K562 (cell line): ENCODE results near the gene MAB21L1. TPM values are rescaled to one million over a fixed set of nuclear protein-coding genes. Genes with fewer than 3 reads are reported as not detected.

ENCODE experiments used
- ATAC-seq: fragments of 200-7000 bp; cut with Tn5 transposase; 3 replicates; pipeline ENCODE4 v1.9.1; 2020; ENCODE audit warnings: moderate library complexity
- BruUV-seq: library from RNA; stranded (reverse); fragments of 400-500 nt; replicated peaks from 2 replicates; lab custom pipeline; 2021; lab: Mats Ljungman, UMichigan
- CTCF ChIA-PET: fragments of 300-600 bp; formaldehyde crosslinking; extraction: SDS; loops from one replicate; lab custom pipeline; 2021; ENCODE audit warnings: low intra/inter-chr PET ratio; lab: Yijun Ruan, JAX
- POLR2A ChIA-PET: fragments of 300-600, 350-650 bp; sonication (Branson Sonifier 250); formaldehyde crosslinking; extraction: SDS; loops from one replicate; lab custom pipeline; 2021; ENCODE audit warnings: antibody characterized with exemption, inconsistent platforms; lab: Yijun Ruan, JAX
- DNase-seq, 4 experiments: peaks; one replicate each; pipeline versions ENCODE4 v3.0.0 to v3.0.0-alpha.2; 2011 to 2018; ENCODE audit warnings: low spot score in 3 of 4, mixed read lengths in 3 of 4; ENCODE audit errors: extremely low read depth in 1 of 4
- FAIRE-seq: peaks from 2 replicates; lab custom pipeline; 2011; peaks lifted over from hg19 to GRCh38; lab: Jason Lieb, UNC
- H2AFZ ChIP-seq: 2 replicates; pipeline ENCODE4 v1.6.0; 2011; ENCODE audit warnings: low read depth, low read length, control low read depth, inconsistent platforms
- H3K27ac ChIP-seq: fragments of 200-600 bp; 3 replicates; pipeline ENCODE4 v1.8.0; 2011; ENCODE audit warnings: low read depth, mild to moderate bottlenecking, control low read depth, inconsistent platforms, low read length, moderate library complexity, mixed read lengths; ENCODE audit errors: extremely low read depth
- H3K27me3 ChIP-seq, 2 experiments: fragments of 300-600 bp in 1 of 2; 2 replicates in 1 of 2; 3 replicates in 1 of 2; pipeline versions ENCODE4 v1.6.0 to v1.8.0; 2011; ENCODE audit warnings: inconsistent platforms in 2 of 2, low read length in 2 of 2, mild to moderate bottlenecking in 1 of 2, mixed read lengths in 1 of 2, moderate library complexity in 1 of 2; ENCODE audit not compliant: control insufficient read depth in 2 of 2, insufficient read depth in 2 of 2
- H3K36me3 ChIP-seq: fragments of 300-600 bp; 3 replicates; pipeline ENCODE4 v1.8.0; 2011; ENCODE audit warnings: mild to moderate bottlenecking, low read length, inconsistent platforms; ENCODE audit not compliant: control insufficient read depth, insufficient read depth
- H3K4me1 ChIP-seq, 2 experiments: fragments of 200-600 bp in 1 of 2; replicated peaks in 1 of 2; 2 replicates in 1 of 2; 3 replicates in 1 of 2; pipeline versions ENCODE4 v1.5.1 to v1.8.0; 2011; ENCODE audit warnings: inconsistent platforms in 2 of 2, low read length in 2 of 2, mild to moderate bottlenecking in 1 of 2, mixed read lengths in 1 of 2, moderate library complexity in 1 of 2; ENCODE audit not compliant: control insufficient read depth in 2 of 2, insufficient read depth in 2 of 2
- H3K4me2 ChIP-seq: 2 replicates; pipeline ENCODE4 v1.6.1; 2011; ENCODE audit warnings: low read length, control low read depth, inconsistent platforms, mixed read lengths; ENCODE audit not compliant: insufficient read depth
- H3K4me3 ChIP-seq: fragments of 200-600 bp; sonication (generic), shearing (Covaris generic); 2 replicates; pipeline ENCODE4 v1.5.1; 2016; ENCODE audit warnings: control low read depth, inconsistent platforms
- H3K79me2 ChIP-seq: fragments of 200-600 bp; 3 replicates; pipeline ENCODE4 v1.8.0; 2011; ENCODE audit warnings: low read length, inconsistent platforms; ENCODE audit not compliant: control insufficient read depth, insufficient read depth
- H3K9ac ChIP-seq, 2 experiments: 2 replicates each; pipeline versions ENCODE4 v1.6.0 to v1.6.1; 2011; ENCODE audit warnings: low read depth in 2 of 2, low read length in 2 of 2, control low read depth in 1 of 2, inconsistent platforms in 1 of 2, mild to moderate bottlenecking in 1 of 2, mixed read lengths in 1 of 2; ENCODE audit not compliant: insufficient read depth in 1 of 2
- H3K9me1 ChIP-seq: one replicate; pipeline ENCODE4 v1.6.0; 2011; ENCODE audit warnings: inconsistent platforms, mild to moderate bottlenecking, low read length, moderate library complexity; ENCODE audit not compliant: control insufficient read depth, insufficient read depth
- H3K9me3 ChIP-seq: replicated peaks from 2 replicates; pipeline ENCODE4 v1.5.1; 2011; ENCODE audit warnings: low read depth, low read length, inconsistent platforms; ENCODE audit not compliant: control insufficient read depth, insufficient read depth
- H4K20me1 ChIP-seq: replicated peaks from 2 replicates; pipeline ENCODE4 v1.6.1; 2011; ENCODE audit warnings: low read length, inconsistent platforms, mixed read lengths; ENCODE audit not compliant: control insufficient read depth, insufficient read depth
- CCNT2 ChIP-seq: IDR thresholded peaks from 2 replicates; pipeline ENCODE4 v1.6.1; 2011; ENCODE audit warnings: borderline replicate concordance, low read depth, mild to moderate bottlenecking, moderate library complexity, mixed read lengths, low read length; ENCODE audit not compliant: insufficient read length; ENCODE audit errors: extremely low read depth
- CHD2 ChIP-seq: IDR thresholded peaks from 2 replicates; pipeline ENCODE4 v1.6.1; 2011; ENCODE audit warnings: low read depth, low read length
- CTBP1 ChIP-seq: fragments of 450-650 bp; IDR thresholded peaks from 2 replicates; pipeline ENCODE4 v1.6.1; 2016; ENCODE audit warnings: borderline replicate concordance
- ELF1 ChIP-seq: fragments of 200-800 bp; sonication (Bioruptor generic); IDR thresholded peaks from 2 replicates; pipeline ENCODE4 v1.6.1; 2016; ENCODE audit warnings: missing genetic modification characterization, missing compliant biosample characterization
- HBP1 ChIP-seq: fragments of 450-650 bp; formaldehyde crosslinking; IDR thresholded peaks from 2 replicates; pipeline ENCODE4 v1.4.0; 2022; ENCODE audit warnings: missing genetic modification characterization
- MBD2 ChIP-seq: sonication (generic); IDR thresholded peaks from 2 replicates; pipeline ENCODE4 v1.6.1; 2016; ENCODE audit warnings: low read depth, borderline replicate concordance
- MTA3 ChIP-seq: fragments of 450-650 bp; formaldehyde crosslinking; IDR thresholded peaks from 2 replicates; pipeline ENCODE4 v1.6.1; 2017; ENCODE audit warnings: mild to moderate bottlenecking, borderline replicate concordance
- MYBL2 ChIP-seq, 2 experiments: fragments of 450-650 bp in 1 of 2; sonication (generic) in 1 of 2; formaldehyde crosslinking in 1 of 2; IDR thresholded peaks; 2 replicates each; pipeline versions ENCODE4 v1.6.1 to v1.8.1; 2017 to 2022; ENCODE audit warnings: borderline replicate concordance in 1 of 2, inconsistent platforms in 1 of 2, low read depth in 1 of 2, mild to moderate bottlenecking in 1 of 2, missing genetic modification reagents in 1 of 2, moderate library complexity in 1 of 2
- PRMT5 ChIP-seq: sonication (generic); formaldehyde crosslinking; IDR thresholded peaks from 2 replicates; pipeline ENCODE4 v1.5.0; 2020; ENCODE audit warnings: missing genetic modification reagents
- RBM34 ChIP-seq: fragments of 200-400 bp; formaldehyde crosslinking; IDR thresholded peaks from 2 replicates; pipeline ENCODE4 v1.6.1; 2018; ENCODE audit warnings: low read length, borderline replicate concordance; ENCODE audit not compliant: insufficient read depth
- SAFB ChIP-seq: fragments of 200-400 bp; formaldehyde crosslinking; IDR thresholded peaks from 2 replicates; pipeline ENCODE4 v1.6.1; 2017; ENCODE audit warnings: low read depth, low read length, borderline replicate concordance
- STAG1 ChIP-seq: sonication (generic); formaldehyde crosslinking; IDR thresholded peaks from 2 replicates; pipeline ENCODE4 v1.5.0; 2020; ENCODE audit warnings: missing genetic modification reagents, borderline replicate concordance
- ZBTB49 ChIP-seq: sonication (generic); formaldehyde crosslinking; IDR thresholded peaks from 2 replicates; pipeline ENCODE4 v1.8.0; 2022; ENCODE audit warnings: missing genetic modification reagents, mild to moderate bottlenecking, borderline replicate concordance
- ZFPM2 ChIP-seq: fragments of 250-450 bp; sonication (Bioruptor Pico); IDR thresholded peaks from 2 replicates; pipeline ENCODE4 v1.5.1; 2022; ENCODE audit warnings: mild to moderate bottlenecking
- ZNF217 ChIP-seq: sonication (generic); formaldehyde crosslinking; IDR thresholded peaks from 2 replicates; pipeline ENCODE4 v1.8.0; 2022; ENCODE audit warnings: mild to moderate bottlenecking, missing genetic modification reagents
- ZNF408 ChIP-seq: fragments of 250-450 bp; sonication (Bioruptor Pico); IDR thresholded peaks from 2 replicates; pipeline ENCODE4 v1.4.0; 2020; ENCODE audit warnings: low read depth, mild to moderate bottlenecking, moderate library complexity
- ZNF699 ChIP-seq: fragments of 250-450 bp; sonication (Bioruptor Pico); IDR thresholded peaks from 2 replicates; pipeline ENCODE4 v1.8.0; 2021; ENCODE audit warnings: mild to moderate bottlenecking, moderate library complexity; ENCODE audit not compliant: insufficient replicate concordance
- WGBS: fragments of 100-300 bp; shearing (Covaris generic); methylation state at CpG from one replicate; pipeline ENCODE4 v1.1.6; 2016; ENCODE audit warnings: low coverage, mixed read lengths; ENCODE audit not compliant: insufficient coverage; ENCODE audit errors: missing lambda C conversion rate; 5-methylcytosine and 5-hydroxymethylcytosine counted together
- in situ Hi-C: fragments of 300-500 bp; cut with MboI; formaldehyde crosslinking; loops from 4 replicates; pipeline ENCODE4 v1.15.0; 2018; ENCODE audit warnings: inconsistent platforms, mixed read lengths
- intact Hi-C: fragments of 100-400 bp; cut with micrococcal nuclease; formaldehyde crosslinking; loops from 2 replicates; pipeline ENCODE4 v1.14.2; 2022
- polyA plus RNA-seq, 8 experiments: library from polyadenylated mRNA; depleted of rRNA in 4 of 8; stranded (reverse) in 5 of 8; unstranded in 3 of 8; fragments of >200 nt; fragmentation: Nextera tagmentation in 2 of 8; fragmentation: Illumina TruSeq in 1 of 8; extraction: Ambion mirVana in 2 of 8; extraction: Trizol in 1 of 8; gene quantifications; 2 replicates each; pipeline versions ENCODE4 v1.2.1 to v1.2.3, GENCODE V29; 2011 to 2014; ENCODE audit warnings: inconsistent platforms in 1 of 8, missing spikeins in 1 of 8
- total RNA-seq, 7 experiments: library from RNA; depleted of rRNA in 6 of 7; stranded (reverse); fragments of >200 nt in 6 of 7; fragmentation: Illumina TruSeq in 2 of 7; extraction: Trizol in 2 of 7; gene quantifications; 2 replicates each; pipeline versions ENCODE4 v1.2.1 to v1.2.3, GENCODE V29; 2011 to 2021; ENCODE audit warnings: low replicate concordance in 1 of 7

The MAB21L1 gene
- total and polyA plus RNA-seq, 9 of the 15 experiments (the other 6 are each of a cell fraction or from before 2014, with no cell fraction given): not detected

- TF ChIP-seq ZBTB49 (no peak), MTA3 (no peak), ELF1 (no peak), HBP1 (CRISPR knock-in tag) (no peak), MYBL2 (IDR thresholded peaks at IDR 0.05; ENCODE audit: low read depth) (no peak), MYBL2 (CRISPR knock-in tag; IDR thresholded peaks at IDR 0.05; ENCODE audit: borderline replicate concordance) (no peak), ZFPM2 (CRISPR knock-in tag) (no peak), CHD2 (no peak)
These were observed 3.9 kb upstream of the MAB21L1 start (continued) for GRCh38 chr13:35480346-35480745.

- H3K4me3 ChIP-seq: no peak overlapping the region
- in situ Hi-C loops: no loop called here
- FAIRE-seq (no peak), DNase-seq (no peak), ATAC-seq (no peak)
- ChIA-PET POLR2A (no interaction called here), CTCF (no interaction called here)
- no peak overlapping the region for H2AFZ ChIP-seq
- no peaks in the 10 kb centered on the region for H3K9me3 ChIP-seq
- no peak overlapping the region for H3K4me2 ChIP-seq
- H3K9me1 ChIP-seq: no peaks in the 10 kb centered on the region
- intact Hi-C loops: no loop called here
- H3K27me3 ChIP-seq: peaks cover 0 to 8% of the 10 kb centered on the region in 2 experiments; a peak in 2 of 5 replicates
- WGBS: 0% methylated on average over 1 of the region's 1 CpG
- H3K36me3 ChIP-seq: no peaks in the 10 kb centered on the region
- no peak overlapping the region for H3K9ac ChIP-seq
- TF ChIP-seq RBM34 (no peak), SAFB (no peak), CTBP1 (no peak), ZNF699 (CRISPR knock-in tag) (no peak), ELF1 (no peak), PRMT5 (CRISPR knock-in tag) (no peak), CCNT2 (no peak), ZNF408 (CRISPR knock-in tag) (no peak), STAG1 (CRISPR knock-in tag) (no peak), MBD2 (no peak), ZNF217 (CRISPR knock-in tag) (no peak), CHD2 (no peak)
- no TSS peak for BruUV-seq
- H3K27ac ChIP-seq: no peak overlapping the region
- no peaks in the 10 kb centered on the region for H3K79me2 ChIP-seq
- no peaks in the 10 kb centered on the region for H4K20me1 ChIP-seq
- H3K4me1 ChIP-seq: no peaks in the 10 kb centered on the region
These were observed 3.2 kb upstream of the MAB21L1 start for GRCh38 chr13:35479706-35480105.
